Measurements from ENCODE around the gene GALNT9.

DNA sequence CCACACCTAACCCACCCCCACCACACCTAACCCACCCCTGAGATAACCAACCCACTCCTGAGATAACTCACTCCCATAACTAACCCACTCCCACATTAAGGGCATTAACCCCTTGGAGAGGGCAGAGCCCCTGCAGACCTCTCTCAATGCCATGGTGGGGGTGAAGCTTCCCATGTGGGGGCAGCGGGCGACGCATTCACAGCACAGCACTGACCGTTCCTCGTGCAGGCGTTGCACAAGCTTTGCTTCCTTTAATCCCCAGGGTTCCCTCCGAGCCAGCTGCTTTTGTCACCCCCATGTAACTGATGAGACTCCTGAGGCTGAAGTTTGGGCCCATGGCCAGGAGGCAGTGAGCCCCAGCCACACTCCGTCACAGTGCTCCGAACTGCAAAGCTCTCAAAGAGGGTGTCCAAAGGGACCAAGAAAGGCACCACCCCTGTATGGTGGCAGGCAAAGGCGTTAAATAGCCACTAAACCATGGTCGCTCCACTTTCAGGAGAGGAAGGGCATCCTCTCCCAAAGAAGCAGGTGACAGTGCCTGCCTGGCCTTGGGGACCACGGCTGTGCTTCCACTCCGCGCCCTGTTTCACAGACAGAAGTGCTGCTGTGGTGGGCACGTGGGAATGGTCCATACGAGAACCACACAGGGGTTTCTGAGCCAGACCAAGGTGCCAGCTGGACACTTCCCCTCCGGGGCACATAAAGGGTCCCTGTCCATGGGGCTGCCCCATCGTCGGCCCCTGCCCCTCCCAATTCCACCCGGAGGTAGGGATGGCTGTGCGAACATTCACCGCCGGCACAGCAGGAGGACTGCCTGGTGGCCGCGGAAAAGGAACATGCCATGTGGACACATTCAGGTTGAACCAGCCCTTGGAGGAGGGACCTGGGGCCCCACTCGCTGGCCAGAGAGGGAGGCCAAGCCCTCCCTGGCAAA lies 28.3 kb downstream of the GALNT9 start:
- TF ChIP-seq, protein P1, sequence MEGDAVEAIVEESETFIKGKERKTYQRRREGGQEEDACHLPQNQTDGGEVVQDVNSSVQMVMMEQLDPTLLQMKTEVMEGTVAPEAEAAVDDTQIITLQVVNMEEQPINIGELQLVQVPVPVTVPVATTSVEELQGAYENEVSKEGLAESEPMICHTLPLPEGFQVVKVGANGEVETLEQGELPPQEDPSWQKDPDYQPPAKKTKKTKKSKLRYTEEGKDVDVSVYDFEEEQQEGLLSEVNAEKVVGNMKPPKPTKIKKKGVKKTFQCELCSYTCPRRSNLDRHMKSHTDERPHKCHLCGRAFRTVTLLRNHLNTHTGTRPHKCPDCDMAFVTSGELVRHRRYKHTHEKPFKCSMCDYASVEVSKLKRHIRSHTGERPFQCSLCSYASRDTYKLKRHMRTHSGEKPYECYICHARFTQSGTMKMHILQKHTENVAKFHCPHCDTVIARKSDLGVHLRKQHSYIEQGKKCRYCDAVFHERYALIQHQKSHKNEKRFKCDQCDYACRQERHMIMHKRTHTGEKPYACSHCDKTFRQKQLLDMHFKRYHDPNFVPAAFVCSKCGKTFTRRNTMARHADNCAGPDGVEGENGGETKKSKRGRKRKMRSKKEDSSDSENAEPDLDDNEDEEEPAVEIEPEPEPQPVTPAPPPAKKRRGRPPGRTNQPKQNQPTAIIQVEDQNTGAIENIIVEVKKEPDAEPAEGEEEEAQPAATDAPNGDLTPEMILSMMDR (IDR thresholded peaks at IDR 0.05) = no peak
- TF ChIP-seq POLR2A (IDR thresholded peaks at IDR 0.05) = no peak
- no peak for TF ChIP-seq POLR2AphosphoS5 (IDR thresholded peaks at IDR 0.05)
- no peak for TF ChIP-seq EP300 (IDR thresholded peaks at IDR 0.05)

Measured in sigmoid colon (tissue), 4 donors.